ENCODE measurements around the gene C3orf20. TPM values are rescaled to one million over a fixed set of nuclear protein-coding genes. Genes with fewer than 3 reads are reported as not detected.

C3orf20 gene
- total RNA-seq, 1 experiment from 2014 or later: not detected

- no peaks in the 10 kb centered on the region for H3K9me3 Mint-ChIP-seq (ENCODE audit: unreplicated experiment)
- CTCF ChIA-PET: interaction anchor here (0.7 kb wide), 2 partner anchors 9 to 69 kb away, joined by 3 read pairs; no protein-coding TSS in a partner anchor
- H3K4me1 Mint-ChIP-seq (ENCODE audit: insufficient read depth, unreplicated experiment): peaks cover 4% of the 10 kb centered on the region
- H3K27me3 Mint-ChIP-seq (ENCODE audit: insufficient read depth, unreplicated experiment): peaks cover 60% of the 10 kb centered on the region
- POLR2A ChIA-PET: interaction anchor here (0.6 kb wide), 1 partner anchor 78 kb away, joined by 4 read pairs; no protein-coding TSS in a partner anchor
- DNase-seq (ENCODE audit: unreplicated experiment): no peak
- BruUV-seq (replicated peaks): no TSS peak
- H3K4me3 Mint-ChIP-seq (ENCODE audit: unreplicated experiment): no peak overlapping the region
- intact Hi-C loops (cut with micrococcal nuclease): no loop called here
- no peak overlapping the region for H3K27ac Mint-ChIP-seq (ENCODE audit: low read depth, unreplicated experiment)
- H3K36me3 Mint-ChIP-seq (ENCODE audit: insufficient read depth, unreplicated experiment): no peaks in the 10 kb centered on the region
- TF ChIP-seq, protein P1, sequence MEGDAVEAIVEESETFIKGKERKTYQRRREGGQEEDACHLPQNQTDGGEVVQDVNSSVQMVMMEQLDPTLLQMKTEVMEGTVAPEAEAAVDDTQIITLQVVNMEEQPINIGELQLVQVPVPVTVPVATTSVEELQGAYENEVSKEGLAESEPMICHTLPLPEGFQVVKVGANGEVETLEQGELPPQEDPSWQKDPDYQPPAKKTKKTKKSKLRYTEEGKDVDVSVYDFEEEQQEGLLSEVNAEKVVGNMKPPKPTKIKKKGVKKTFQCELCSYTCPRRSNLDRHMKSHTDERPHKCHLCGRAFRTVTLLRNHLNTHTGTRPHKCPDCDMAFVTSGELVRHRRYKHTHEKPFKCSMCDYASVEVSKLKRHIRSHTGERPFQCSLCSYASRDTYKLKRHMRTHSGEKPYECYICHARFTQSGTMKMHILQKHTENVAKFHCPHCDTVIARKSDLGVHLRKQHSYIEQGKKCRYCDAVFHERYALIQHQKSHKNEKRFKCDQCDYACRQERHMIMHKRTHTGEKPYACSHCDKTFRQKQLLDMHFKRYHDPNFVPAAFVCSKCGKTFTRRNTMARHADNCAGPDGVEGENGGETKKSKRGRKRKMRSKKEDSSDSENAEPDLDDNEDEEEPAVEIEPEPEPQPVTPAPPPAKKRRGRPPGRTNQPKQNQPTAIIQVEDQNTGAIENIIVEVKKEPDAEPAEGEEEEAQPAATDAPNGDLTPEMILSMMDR (IDR thresholded peaks at IDR 0.05; ENCODE audit: unreplicated experiment): no peak
Observed at GRCh38 chr3:14792691-14793121, 117.8 kb downstream of the C3orf20 start.

- POLR2A ChIA-PET: no interaction called here
- TF ChIP-seq, protein P1 (IDR thresholded peaks at IDR 0.05; ENCODE audit: unreplicated experiment): no peak
- H3K27me3 Mint-ChIP-seq (ENCODE audit: insufficient read depth, unreplicated experiment): peaks cover 66% of the 10 kb centered on the region
- no peak overlapping the region for H3K4me3 Mint-ChIP-seq (ENCODE audit: unreplicated experiment)
- no peak overlapping the region for H3K27ac Mint-ChIP-seq (ENCODE audit: low read depth, unreplicated experiment)
- H3K36me3 Mint-ChIP-seq (ENCODE audit: insufficient read depth, unreplicated experiment): no peaks in the 10 kb centered on the region
- H3K9me3 Mint-ChIP-seq (ENCODE audit: unreplicated experiment): no peaks in the 10 kb centered on the region
- CTCF ChIA-PET: interaction anchor here (0.7 kb wide), 1 partner anchor 8 kb away, joined by 3 read pairs; no protein-coding TSS in a partner anchor
- intact Hi-C loops (cut with micrococcal nuclease): no loop called here
- peaks cover 4% of the 10 kb centered on the region for H3K4me1 Mint-ChIP-seq (ENCODE audit: insufficient read depth, unreplicated experiment)
- DNase-seq (ENCODE audit: unreplicated experiment): no peak
- BruUV-seq (replicated peaks): no TSS peak
Observed at GRCh38 chr3:14793126-14793857, 118.4 kb downstream of the C3orf20 start.

DNA sequence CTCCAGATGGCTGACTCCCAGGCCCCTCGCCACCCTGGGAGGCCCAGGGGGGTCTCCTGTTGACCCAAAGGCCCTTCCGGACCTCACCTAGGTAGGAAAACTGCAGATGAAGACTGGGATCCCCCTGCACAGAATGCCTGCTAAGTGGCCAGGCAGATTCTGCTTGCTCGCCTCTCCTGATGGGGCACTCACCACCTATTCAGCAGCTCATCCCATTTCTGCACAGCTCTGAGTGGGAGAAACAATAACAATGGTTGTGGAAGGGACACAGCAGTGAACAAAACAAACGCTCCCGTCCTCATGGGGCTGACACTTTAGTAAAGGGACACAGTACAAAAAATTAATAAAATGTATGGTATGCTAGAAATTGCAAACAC, 118.9 kb downstream of the C3orf20 start:
- Mint-ChIP-seq H3K4me1 (ENCODE audit: insufficient read depth, unreplicated experiment) (peaks cover 4% of the 10 kb centered on the region), H3K4me3 (ENCODE audit: unreplicated experiment) (no peak overlapping the region), H3K9me3 (ENCODE audit: unreplicated experiment) (no peaks in the 10 kb centered on the region), H3K36me3 (ENCODE audit: insufficient read depth, unreplicated experiment) (no peaks in the 10 kb centered on the region), H3K27me3 (ENCODE audit: insufficient read depth, unreplicated experiment) (peaks cover 69% of the 10 kb centered on the region), H3K27ac (ENCODE audit: low read depth, unreplicated experiment) (no peak overlapping the region)
- ChIA-PET POLR2A (no interaction called here), CTCF (interaction anchor here (0.6 kb wide), 1 partner anchor 297 kb away, joined by 3 read pairs; no protein-coding TSS in a partner anchor)
- no peak for DNase-seq (ENCODE audit: unreplicated experiment)
- TF ChIP-seq, protein P1 (IDR thresholded peaks at IDR 0.05; ENCODE audit: unreplicated experiment): no peak
- intact Hi-C loops (cut with micrococcal nuclease): no loop called here
- BruUV-seq (replicated peaks): no TSS peak

- Mint-ChIP-seq H3K27ac (ENCODE audit: low read depth, unreplicated experiment) (no peak overlapping the region), H3K36me3 (ENCODE audit: insufficient read depth, unreplicated experiment) (no peaks in the 10 kb centered on the region), H3K27me3 (ENCODE audit: insufficient read depth, unreplicated experiment) (peaks cover 69% of the 10 kb centered on the region), H3K4me1 (ENCODE audit: insufficient read depth, unreplicated experiment) (peaks cover 2% of the 10 kb centered on the region), H3K9me3 (ENCODE audit: unreplicated experiment) (no peaks in the 10 kb centered on the region), H3K4me3 (ENCODE audit: unreplicated experiment) (no peak overlapping the region)
- POLR2A ChIA-PET: no interaction called here
- intact Hi-C loops (cut with micrococcal nuclease): no loop called here
- BruUV-seq (replicated peaks): no TSS peak
- CTCF ChIA-PET: interaction anchor here (0.6 kb wide), 1 partner anchor 297 kb away, joined by 3 read pairs; no protein-coding TSS in a partner anchor
- no peak for DNase-seq (ENCODE audit: unreplicated experiment)
- TF ChIP-seq, protein P1 (IDR thresholded peaks at IDR 0.05; ENCODE audit: unreplicated experiment): no peak
Observed at GRCh38 chr3:14794435-14794834, 119.5 kb downstream of the C3orf20 start.

Measured in MCF 10A (cell line).